ENCODE results near the gene ADAMTS13.

GRCh38 chr9:133402689-133403088 lies 19.5 kb upstream of the ADAMTS13 start:
- TF ChIP-seq CTCF (IDR thresholded peaks at IDR 0.05) (no peak), EP300 (IDR thresholded peaks at IDR 0.05) (no peak), POLR2A (IDR thresholded peaks at IDR 0.05) (no peak)
